ENCODE data around the gene RFWD3.

RFWD3 gene

DNA sequence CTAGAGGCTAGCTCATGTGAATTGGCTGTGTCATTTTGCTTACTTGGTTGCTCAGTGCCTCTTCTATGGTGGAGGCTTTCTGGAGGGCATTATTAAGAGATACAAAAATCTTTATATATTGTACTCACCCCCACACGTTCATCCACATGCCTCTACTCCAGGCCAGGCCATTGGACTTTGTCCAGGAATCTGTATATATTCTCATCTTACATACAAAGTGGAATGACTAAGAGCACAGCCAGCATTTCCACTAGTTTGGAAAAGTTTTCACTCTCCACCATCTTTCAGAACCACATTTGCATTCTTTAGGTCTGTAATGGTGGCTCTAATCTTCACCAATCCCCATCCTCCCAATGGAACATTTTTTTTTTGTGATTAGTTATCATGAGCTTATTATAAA, 55.0 kb downstream of the RFWD3 start:
- DNase-seq, result no peak

DNA sequence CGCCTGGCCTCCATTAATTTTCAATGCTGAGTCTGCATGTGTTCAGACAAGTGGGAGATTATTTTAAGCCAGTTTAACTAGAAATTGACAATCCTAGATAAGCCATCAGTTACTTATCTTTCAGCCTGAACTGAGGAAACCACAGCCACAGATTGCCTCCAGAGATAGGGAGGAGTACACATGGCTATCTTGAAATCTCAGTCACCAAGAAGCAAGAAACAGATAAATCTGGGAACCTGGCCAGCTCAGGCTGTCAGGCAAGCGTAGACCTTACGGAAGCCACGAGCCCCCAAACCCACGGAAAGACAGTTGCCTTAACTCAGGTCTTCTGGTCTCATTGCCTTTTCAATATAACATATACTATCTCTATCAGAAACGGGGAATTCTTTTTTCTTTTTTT, 57.7 kb downstream of the RFWD3 start:
- peak; percentile 76 for DNase-seq

DNA sequence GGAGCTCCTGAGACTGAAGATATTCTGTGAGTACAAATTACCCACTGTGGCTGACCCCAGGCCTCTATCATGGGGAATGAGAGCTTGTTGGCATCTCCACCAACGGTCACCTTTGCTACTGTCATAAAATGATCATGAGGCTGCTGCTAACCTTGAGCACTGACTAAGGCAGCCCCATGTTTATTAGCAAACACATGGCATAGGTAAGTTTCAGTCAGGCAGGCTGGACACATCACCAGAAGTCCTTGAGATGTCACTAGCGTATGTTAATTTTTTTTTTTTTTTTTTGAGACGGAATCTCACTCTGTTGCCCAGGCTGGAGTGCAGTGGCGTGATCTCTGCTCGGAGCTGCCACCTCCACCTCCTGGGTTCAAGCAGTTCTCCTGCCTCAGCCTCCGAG, 58.3 kb downstream of the RFWD3 start:
- DNase-seq, result no peak

DNA sequence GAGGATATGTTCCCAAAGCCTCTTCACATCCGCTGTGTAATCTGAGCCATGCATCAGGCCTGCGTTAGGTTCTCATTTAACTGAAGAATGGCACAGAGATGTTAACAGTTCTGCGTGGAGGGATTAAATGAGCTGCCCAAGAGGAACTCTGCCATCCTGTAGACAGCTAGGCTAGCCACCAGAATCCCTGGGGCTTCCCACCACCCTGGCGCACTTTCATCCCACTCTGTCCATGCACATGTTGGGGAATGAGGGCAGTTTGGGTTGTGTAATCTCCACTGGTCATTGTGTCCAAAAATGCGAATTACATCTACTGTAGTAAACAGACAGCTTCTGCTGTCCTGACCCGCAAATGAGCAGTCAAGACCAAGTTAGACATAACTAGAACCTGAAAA, 58.7 kb downstream of the RFWD3 start:
- no peak for DNase-seq

DNA sequence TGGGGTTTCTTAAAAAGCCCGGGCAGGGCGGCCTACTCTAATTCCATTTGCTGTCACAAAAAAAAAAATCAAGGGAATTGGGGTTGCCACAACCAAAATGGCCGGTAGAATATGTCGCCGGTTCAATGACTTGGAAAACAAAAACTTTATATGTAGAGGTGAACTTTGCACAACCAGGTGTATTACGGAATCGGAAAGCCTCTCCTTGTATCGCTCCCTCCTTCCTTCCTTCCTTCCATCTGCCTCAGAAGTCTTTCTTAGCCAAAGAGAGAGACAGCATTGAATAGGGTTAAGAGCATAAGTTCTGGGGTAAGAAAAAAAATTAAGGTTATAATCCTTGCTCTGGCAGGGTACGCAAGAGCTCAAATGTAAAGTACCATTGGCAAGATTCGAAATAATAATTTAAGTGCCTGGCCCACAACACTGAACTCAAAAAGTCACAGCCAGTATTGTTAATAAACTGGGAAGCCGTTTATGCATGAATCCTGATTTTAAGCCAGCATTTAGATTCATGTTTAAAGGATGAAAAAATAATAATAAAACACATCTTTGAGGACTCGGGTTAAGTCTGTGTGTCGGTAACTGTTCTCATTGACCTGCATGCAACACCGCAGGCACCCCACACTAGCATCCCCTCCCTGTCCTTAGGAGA, 59.2 kb downstream of the RFWD3 start:
- no peak for DNase-seq

DNA sequence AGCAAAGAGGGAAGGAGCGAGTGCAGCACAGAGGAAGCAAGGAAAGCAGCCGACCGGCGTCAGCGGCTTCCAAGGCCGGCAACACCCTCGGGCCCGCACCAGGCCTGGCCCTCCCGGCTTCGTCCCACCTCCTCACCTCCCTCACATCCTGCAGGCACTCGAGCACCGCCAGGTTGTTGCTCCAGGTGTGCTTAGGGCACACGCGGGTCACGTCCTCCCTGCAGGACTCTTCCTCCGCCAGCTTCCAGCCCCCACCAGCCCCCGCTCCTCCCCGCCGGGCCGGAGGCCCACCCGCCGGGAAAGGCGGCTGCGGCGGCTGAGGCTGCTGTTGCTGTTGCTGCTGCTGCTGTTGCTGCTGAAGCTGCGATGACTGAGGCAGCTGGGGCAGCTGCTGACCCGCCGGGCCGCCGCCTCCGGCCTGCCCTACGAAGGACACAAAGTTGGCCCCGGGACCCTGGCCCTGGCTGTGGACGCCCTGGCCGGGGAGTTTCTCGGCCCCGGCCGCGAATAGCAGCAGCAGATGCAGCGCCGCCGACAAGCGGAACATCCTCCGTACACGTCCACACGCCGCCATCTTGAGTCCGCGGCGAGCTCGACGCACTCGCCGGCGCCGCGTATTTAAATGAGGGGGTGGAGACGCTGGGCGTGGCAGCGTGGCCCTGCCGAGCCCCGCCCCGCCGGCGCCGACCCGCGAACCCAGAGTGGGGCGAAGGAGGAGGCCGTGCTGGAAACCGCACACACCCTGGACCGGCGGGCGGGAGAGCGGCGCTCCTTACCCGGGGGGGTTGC, 60.0 kb downstream of the RFWD3 start, which contains the start of gene GLG1:
GLG1 (minus strand) TSS at position 594 of the 789 bp plus-strand sequence; CDS start at position 574, 20 bp downstream.
- peak; percentile 92 for DNase-seq

DNA sequence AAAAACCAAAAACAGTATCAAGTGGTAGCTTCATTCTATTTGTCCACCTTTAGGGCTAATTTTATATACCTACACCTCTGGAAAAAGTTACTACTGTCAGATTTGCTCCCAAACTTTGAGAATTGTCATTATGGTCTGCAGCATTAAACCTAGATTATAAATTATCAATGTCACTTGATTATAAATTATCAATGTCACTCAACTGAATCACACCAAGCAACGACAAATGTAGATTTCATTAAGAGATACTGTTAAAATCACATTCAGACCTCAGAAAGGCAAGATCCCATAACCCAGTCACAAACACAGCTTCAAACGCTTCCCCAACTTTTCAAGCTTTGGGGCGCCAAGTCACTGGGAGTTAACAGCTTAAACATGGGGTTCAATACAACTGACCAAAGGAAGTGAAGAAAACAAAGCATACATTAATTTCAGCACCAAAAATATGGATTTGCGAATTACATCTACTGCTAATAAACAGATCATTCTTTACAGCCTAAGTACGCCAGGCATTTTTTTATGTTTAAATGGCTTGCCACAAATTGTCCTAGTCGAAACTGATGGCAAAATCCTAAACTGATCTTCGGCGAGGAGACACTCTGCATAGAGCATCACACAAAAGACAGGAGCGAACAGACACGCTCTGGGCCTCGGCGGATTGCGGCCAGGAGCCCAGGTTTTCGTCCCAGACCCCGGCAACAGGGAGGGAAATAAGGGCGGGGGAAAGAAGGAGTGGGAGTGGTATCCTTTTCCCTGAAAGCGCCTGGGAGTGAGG, 60.7 kb downstream of the RFWD3 start:
- DNase-seq, result no peak

DNA sequence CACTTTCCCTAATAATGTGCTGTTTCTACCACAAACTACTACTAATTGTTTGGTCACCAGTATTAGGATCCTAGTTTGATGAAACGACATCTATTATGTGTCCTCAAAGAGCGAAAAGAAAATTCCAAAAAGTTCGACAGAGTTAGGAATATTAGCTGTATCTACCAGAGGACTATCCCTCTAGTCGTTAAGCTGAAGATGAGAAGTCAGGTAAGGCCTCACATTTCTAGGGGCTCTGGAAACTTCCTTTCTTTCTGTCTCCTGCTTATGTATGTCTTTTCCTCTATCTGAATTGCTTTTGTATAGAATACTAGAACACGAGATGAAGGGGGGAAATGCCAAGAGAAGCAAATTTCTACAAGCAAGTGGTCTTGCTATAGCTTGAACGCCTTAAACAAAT, 61.3 kb downstream of the RFWD3 start:
- DNase-seq, result no peak

DNA sequence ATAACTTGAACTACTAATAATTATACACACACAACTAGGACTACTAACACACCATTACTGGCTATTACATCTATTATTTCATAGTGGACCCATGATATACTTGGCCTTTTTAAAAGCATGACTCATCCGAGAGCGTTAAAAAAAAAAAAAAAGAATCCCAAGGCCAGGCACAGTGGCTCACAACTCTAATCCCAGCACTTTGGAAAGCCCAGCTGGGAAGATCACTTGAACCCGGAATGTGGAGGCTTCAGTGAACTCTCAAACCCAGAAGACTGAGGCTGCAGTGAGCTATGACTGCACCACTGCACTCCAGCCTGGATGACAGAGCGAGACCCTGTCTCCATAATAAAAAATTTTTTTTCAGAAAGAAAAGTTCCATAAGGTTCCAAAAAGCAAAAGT, 62.8 kb downstream of the RFWD3 start:
- DNase-seq, result no peak

DNA sequence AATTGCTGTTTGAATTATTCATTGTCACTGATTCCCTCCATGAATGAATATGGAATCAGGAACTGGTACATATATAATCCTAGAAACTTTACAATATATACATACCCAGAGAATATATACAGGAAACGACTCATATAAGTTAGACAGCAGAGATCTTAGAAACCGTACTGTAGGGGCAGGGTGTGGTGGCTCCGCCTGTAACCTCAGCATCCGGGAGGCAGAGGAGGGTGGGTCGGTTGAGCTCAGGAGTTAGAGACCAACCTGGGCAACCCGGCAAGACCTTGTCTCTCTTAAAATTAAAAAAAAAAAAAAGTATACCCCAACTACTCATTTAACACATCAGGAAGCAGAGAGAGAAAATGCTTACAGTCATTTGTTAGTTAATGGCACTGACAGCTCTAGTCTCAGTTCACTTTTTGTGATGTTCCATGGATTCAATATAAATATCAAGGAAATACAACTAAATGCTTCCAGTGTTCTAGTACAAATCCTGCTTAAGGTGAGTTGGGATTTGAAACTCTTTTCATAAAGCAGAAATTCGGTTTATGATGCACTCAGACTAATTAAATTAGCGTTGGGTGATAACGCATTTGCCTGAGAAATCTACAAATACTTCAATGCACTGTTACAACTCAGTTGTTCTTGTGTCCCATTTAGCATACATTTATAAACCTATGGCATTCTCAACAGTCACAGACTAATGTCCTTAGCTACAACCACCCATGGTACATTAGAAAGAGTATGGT, 65.4 kb downstream of the RFWD3 start:
- peak; percentile 79 for DNase-seq

DNA sequence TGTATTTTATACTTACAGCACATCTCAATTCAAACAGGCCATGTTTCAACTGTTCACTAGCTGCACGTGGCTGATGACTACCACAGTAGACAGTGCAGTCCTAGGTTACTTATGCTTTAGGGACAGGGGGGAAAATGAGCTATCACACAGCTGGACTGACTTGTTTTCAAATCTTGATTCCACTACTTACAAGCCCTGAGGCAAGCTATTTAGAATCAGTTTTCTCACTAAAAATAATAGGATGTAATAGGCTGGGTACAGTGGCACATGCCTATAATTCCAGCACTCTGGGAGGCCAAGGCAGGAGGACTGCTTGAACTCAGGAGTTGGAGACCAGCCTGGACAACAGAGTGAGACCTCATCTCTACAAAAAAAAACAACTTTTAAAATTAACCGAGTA, 70.1 kb downstream of the RFWD3 start:
- DNase-seq, result no peak

DNA sequence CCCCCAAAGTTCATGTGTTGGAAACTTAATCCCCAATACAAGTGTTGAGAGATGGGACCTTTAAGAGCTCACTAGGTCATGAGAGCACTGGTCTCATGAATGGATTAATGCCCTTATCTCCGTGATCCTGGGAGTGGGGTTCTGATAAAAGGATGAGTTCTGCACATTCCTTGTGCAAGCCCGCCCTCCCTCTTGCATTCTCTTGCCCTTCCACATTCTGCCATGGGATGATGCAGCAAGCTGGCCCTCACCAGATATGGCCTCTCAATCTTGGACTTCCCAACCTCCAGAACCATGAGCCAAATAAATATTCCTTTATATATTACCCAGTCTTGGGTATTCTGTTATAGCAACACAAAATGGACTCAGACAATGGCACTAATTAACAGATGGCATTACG, 73.8 kb downstream of the RFWD3 start:
- no peak for DNase-seq

DNA sequence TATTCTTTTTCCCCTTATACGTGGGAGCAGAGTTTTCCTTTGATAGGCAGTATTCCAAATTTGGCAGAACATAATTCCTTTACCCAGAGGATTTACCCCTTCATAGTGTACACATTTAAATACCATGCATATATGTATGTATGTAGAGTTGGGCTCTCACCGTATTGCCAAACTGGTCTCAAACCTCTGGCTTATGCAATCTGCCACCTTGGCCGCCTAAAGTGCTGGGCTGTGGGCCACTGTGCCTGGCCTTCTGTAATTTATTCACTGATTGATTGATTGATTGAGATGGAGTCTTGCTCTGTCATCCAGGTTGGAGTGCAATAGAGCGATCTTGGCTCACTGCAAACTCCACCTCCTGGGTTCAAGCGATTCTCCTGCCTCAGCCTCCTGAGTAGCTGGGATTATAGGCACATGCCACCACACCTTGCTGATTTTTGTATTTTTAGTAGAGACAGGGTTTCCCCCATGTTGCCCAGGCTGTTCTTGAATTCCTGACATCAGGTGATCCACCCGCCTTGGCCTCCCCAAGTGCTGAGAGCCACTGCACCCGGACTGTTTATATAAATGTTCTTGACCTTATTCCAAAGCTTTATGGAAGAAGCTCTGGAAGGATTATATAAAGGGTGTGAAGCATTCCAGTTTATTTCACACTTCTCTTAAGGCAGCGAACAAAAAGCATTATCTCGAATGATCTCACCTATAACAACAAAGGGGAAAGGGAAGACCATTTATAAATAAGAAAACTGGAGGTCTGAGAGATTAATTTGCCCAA, 74.6 kb downstream of the RFWD3 start:
- no peak for DNase-seq

DNA sequence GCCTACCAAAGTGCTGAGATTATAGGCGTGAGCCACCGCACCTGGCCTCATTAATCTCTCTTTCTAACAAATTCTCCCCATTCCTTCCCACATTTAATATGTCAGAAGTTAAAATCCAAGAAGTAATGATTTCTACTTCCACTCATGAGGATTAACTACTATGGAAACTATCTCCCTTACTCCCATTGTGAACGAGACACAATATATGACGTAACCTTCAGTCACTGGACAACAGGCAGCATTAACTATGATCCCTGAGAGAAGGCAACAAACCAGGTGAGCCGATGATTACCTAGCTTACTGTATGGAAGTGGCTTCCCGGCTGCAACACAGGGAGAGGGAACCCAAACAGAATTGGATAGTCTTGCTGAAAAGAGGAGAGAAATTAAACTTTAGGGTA, 79.7 kb downstream of the RFWD3 start:
- no peak for DNase-seq

DNA sequence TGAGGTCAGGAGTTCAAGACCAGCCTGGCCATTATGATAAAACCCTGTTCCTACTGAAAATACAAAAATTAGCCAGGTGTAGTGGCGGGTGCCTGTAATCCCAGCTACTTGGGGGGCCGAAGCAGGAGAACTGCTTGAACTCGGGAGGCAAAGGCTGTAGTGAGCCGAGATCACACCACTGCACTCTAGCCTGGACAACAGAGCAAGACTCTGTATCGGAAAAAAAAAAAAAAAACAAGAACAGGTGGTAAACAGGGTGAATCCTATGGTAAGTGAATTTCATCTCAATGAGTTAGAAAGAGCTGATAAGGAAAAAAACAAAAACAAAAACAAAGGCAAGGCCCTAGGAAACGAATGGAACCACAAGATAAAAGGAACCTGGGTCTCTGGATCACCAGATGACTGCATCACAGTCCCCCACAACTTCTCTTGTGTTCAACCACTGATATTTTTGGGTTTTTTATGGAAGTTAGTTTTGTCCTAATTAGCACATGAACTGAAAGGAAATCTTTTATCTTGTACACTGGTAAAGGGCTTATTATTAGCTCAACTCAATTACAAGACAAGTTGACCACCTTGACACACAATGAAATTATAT, 80.7 kb downstream of the RFWD3 start:
- DNase-seq, result no peak

DNA sequence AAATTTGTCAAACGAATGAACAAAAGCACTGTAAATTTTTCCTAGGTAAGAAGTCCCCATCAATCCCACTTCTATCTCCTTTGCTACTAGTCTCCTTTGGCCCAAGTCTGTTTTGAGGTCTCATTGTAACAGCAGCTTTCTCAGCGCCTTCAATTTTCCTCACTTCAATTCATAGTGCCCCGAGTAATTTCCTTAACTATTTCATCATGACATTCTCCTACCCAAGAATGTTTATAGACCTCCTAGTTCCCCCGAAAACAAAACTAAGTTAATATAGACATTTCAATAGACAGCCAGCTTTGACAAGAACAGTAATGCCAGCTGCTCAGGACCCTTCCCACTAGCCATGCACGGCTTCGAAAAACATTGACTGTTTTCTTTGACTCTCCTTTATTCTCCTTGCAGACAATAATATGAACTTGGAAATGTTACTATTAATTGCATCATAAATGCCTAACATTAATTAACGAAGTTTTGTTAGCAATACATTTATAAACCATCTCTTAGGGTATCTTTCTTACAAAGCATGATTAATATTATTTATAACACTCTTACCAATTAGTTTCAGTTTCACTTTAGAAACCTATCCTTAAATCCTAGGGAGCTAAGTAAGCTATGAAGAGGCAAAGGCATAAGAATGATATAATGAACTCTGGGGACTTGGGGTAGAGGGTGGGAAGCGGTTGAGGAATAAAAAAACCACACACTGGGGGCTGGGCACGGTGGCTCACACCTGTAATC, 82.6 kb downstream of the RFWD3 start:
- DNase-seq, result no peak

DNA sequence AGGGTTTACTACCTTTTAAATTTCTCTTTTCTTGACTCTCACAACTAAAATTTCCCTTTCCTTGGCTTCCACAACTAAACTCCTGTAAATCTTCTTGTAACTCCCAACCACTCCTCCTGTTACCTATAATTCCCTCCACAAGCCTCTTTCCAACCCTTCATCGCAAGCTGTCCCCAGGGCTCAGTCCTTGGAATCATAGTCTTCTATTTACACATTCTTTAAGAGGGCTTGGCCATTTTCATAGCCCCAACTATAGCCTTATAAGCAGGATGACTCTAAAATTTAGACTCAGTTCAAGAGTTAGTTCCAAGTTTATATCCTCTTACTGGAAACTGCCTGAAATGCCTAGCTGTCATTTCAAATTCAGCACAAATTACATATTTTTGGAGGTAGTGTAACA, 83.7 kb downstream of the RFWD3 start:
- no peak for DNase-seq

DNA sequence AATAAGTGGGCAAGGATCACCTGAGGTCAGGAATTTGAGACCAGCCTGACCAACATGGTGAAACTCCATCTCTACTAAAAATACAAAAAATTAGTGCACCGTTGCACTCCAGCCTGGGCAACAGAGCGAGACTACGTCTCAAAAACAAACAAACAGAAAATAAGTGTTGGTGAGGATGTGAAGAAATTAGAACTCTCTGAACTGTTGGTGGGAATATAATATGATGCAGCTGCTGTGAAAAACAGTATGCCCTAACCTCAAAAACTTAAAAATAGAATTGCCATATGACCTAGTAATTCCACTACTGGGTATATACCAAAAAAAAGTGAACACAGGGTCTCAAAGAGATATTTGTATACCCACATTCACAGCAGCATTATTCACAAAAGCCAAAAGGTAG, 85.8 kb downstream of the RFWD3 start:
- DNase-seq, result no peak

DNA sequence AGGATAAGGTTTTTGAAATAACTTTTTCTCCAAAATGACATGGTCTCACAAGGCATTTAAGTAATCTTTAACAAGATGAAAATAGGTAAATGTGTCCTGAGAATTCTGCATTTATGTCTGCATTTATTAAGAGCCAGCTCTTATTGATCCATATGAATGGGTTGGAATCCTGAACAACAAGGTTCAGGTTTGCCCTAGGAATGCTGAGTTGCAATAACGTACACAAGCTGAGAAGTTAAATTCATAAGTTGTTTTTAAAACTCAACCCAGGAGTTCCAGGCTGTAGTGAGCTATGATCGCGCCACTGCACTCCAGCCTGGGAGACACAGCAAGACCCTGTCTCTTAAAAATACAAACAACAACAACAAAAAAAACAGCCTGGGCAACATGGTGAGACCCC, 87.8 kb downstream of the RFWD3 start:
- no peak for DNase-seq

DNA sequence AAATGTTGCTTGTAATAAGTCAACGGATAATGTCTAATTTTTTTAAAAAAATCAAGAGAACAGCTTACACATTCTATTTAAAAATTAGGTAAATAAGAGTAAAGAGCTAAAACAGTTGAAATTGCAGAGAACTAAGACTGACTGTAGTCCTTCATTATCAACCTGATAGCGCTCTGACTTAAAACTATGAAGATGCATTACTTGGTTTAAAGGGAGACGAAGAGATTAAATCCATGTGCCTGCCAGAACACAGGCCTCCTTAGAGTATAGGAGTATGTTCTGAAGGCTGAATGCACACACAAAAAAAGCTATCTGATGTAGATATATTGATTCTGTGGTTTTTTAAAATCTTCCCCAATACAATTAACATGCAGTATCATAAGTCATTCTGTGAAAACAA, 88.2 kb downstream of the RFWD3 start:
- DNase-seq, result no peak

DNA sequence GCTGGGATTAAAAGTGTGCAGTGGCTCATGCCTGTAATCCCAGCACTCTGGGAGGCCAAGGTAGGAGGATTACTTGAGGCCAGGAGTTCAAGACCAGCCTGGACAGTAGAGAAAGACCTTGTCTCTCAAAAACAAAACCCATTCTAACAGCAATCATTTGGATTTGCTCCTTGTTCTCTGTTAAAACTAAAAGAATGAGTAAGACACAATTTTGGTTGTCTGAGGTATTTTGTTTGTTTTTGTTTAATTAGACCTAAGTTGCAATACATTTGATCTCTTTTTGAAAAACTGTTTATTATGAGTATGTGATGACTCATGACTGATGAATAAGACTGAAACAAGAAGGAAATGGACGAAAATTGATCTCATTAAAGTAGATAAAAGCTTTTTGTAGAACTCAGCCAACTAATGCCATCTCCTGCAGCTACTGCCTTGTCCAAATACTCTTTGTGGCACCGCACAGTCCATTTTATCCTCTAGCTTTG, 88.8 kb downstream of the RFWD3 start:
- DNase-seq, result no peak

Data from CD4-positive, alpha-beta T cell treated with Interleukin-10 for 1 hour (primary cell).